GM08714 (cell line): ENCODE data around the gene RWDD2A.

Experiments
- H3K4me3 ChIP-seq: fragments of 200-500 bp; sonication (Bioruptor generic); 2 replicates; pipeline ENCODE4 v1.5.1; 2014; ENCODE audit warnings: mild to moderate bottlenecking, low read length, inconsistent platforms
- ZNF274 ChIP-seq: IDR thresholded peaks from 2 replicates; pipeline ENCODE4 v1.6.1; 2012; ENCODE audit warnings: mild to moderate bottlenecking, low read depth, low read length

The RWDD2A gene

GRCh38 chr6:83192871-83193746 is at the start of gene RWDD2A, which contains the start of gene PGM3:
RWDD2A (plus strand) TSS chr6:83193357; CDS start chr6:83194452, 1,095 bp downstream.
PGM3 (minus strand) TSS chr6:83193265; CDS start chr6:83191012, 2,253 bp downstream.
- no peak for TF ChIP-seq ZNF274
- peak within 1 kb of the TSS; percentile 98 for H3K4me3 ChIP-seq

GRCh38 chr6:83151114-83151513 is 42.0 kb upstream of the RWDD2A start:
- TF ChIP-seq ZNF274: no peak
- no peak overlapping the region for H3K4me3 ChIP-seq

GRCh38 chr6:83152913-83153312 is 40.2 kb upstream of the RWDD2A start:
- H3K4me3 ChIP-seq: no peak overlapping the region
- no peak for TF ChIP-seq ZNF274

- TF ChIP-seq ZNF274: no peak
- H3K4me3 ChIP-seq: no peak overlapping the region
Observed at GRCh38 chr6:83153883-83154521, 39.2 kb upstream of the RWDD2A start.

- no peak overlapping the region for H3K4me3 ChIP-seq
- TF ChIP-seq ZNF274: no peak
Observed at GRCh38 chr6:83155794-83156193, 37.4 kb upstream of the RWDD2A start.

- H3K4me3 ChIP-seq: no peak overlapping the region
- no peak for TF ChIP-seq ZNF274
Observed at GRCh38 chr6:83160167-83160566, 33.0 kb upstream of the RWDD2A start.

- no peak overlapping the region for H3K4me3 ChIP-seq
- TF ChIP-seq ZNF274: no peak
Observed at GRCh38 chr6:83167726-83168278, 25.4 kb upstream of the RWDD2A start.

- no peak for TF ChIP-seq ZNF274
Observed at GRCh38 chr6:83168556-83168955, 24.6 kb upstream of the RWDD2A start.

GRCh38 chr6:83169106-83169505 is 24.1 kb upstream of the RWDD2A start:
- no peak overlapping the region for H3K4me3 ChIP-seq
- no peak for TF ChIP-seq ZNF274

More at GRCh38 chr6:83168556-83168955, 24.6 kb upstream of the RWDD2A start:
- no peak overlapping the region for H3K4me3 ChIP-seq

GRCh38 chr6:83169511-83169910 is 23.6 kb upstream of the RWDD2A start:
- no peak for TF ChIP-seq ZNF274
- no peak overlapping the region for H3K4me3 ChIP-seq

GRCh38 chr6:83176246-83176645 is 16.9 kb upstream of the RWDD2A start:
- no peak overlapping the region for H3K4me3 ChIP-seq
- TF ChIP-seq ZNF274: no peak

GRCh38 chr6:83180426-83180950 is 12.7 kb upstream of the RWDD2A start:
- TF ChIP-seq ZNF274: no peak
- H3K4me3 ChIP-seq: no peak overlapping the region

- no peak overlapping the region for H3K4me3 ChIP-seq
- no peak for TF ChIP-seq ZNF274
Observed at GRCh38 chr6:83182114-83182513, 11.0 kb upstream of the RWDD2A start.

- no peak for TF ChIP-seq ZNF274
- H3K4me3 ChIP-seq: no peak overlapping the region
Observed at GRCh38 chr6:83183082-83183828, 9.9 kb upstream of the RWDD2A start.
